Stimulated activated naive CD4-positive, alpha-beta T cell (primary cell): ENCODE results near the gene AP3D1.
"Not testable (repeated sequence)": the region's sequence is repeated elsewhere in the genome, so short reads cannot be mapped to it uniquely, and the experiment has no call there.

Experiments used
- DNase-seq, 6 experiments: peaks; one replicate each; lab custom pipeline; 2025; lab: John Stamatoyannopoulos, UW

Gene AP3D1

GRCh38 chr19:2150794-2151338 is 500 bp downstream of the AP3D1 start:
- DNase-seq = peak in 2 of 6 experiments; percentile 29 to 39

- DNase-seq = no peak
These were observed 1.2 kb downstream of the AP3D1 start for GRCh38 chr19:2149980-2150793.

DNA sequence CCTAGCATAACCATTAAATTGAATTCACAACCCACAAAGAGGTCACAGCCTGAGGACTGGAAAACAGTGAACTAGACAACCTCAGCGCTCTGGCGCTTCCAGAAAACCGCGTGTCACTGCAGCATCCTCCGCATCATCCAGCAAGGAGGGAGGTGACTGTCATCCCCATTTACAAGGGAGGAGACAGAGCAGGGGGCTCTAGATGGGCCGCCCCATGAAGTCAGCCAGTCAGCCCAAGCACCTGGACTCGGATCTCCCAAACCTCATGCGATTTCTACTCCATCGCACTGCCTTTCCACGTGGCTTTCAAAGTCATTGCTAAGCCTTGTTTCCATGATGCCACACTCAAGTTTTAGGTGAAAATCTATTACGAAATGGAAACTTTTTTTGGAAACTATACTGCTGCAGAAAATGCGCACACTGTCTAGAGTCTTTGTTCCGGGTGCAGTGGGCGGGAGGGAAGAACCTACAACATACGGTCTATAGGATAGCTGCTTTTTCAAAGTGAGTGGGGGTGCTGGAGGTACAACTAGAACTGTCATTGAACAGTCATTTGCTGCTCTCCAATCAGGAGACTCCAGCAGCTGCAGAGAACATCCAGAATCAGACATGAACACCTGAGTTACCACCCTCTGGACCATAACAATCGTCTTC is 2.8 kb downstream of the AP3D1 start:
- peak in 1 of 6 experiments; percentile 6 for DNase-seq

GRCh38 chr19:2145831-2146241 is 5.5 kb downstream of the AP3D1 start:
- DNase-seq = no peak

DNA sequence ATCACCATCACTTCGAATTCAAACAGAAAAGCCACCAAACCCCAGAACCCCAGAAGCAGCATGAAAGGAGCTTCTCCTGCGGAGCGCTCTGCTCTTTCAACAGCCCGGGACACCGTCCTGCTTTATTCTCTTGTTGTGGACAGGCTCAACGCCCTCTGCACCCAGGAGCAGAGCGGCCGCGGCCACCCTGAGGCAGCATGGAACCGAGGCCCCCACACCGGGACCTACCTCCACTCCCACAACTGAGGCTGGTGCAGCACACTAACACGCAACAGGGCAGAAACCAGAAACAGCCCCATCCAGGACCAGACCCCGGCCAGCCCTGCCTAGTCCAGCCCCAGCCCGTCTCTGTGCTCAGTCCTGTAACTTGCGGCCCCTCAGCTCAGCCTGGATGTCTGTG is 7.2 kb downstream of the AP3D1 start:
- DNase-seq = no peak

DNA sequence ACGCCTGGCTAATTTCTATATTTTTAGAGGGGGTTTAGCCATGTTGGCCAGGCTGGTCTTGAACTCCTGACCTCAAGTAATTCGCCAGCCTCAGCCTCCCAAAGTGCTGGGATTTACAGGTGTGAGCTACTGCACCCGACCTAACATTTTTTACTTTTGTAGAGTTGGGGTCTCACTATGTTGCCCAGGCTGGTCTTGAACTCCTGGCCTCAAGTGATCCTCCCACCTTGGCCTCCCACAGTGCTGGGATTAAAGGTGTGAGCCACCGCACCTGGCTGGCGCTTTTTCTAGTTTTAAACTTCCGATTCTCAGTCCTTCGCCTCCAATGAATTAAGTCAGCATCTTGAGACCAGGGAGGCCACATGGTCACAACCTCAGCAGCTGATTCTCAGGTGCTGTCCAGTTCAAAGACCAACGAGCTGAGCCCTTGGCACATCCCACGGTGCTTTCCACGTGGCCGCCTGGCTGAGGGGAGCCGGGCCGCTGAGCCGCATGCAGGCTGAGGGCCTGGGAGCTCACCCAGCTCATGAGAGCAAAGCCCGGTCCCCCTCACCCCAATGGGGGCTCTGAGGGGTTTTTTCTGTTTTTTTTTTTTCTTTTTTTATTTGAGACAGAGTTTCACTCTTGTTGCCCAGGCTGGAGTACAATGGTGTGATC is 9.1 kb downstream of the AP3D1 start:
- DNase-seq = no peak

GRCh38 chr19:2140138-2140569 is 11.2 kb downstream of the AP3D1 start:
- DNase-seq = no peak

DNA sequence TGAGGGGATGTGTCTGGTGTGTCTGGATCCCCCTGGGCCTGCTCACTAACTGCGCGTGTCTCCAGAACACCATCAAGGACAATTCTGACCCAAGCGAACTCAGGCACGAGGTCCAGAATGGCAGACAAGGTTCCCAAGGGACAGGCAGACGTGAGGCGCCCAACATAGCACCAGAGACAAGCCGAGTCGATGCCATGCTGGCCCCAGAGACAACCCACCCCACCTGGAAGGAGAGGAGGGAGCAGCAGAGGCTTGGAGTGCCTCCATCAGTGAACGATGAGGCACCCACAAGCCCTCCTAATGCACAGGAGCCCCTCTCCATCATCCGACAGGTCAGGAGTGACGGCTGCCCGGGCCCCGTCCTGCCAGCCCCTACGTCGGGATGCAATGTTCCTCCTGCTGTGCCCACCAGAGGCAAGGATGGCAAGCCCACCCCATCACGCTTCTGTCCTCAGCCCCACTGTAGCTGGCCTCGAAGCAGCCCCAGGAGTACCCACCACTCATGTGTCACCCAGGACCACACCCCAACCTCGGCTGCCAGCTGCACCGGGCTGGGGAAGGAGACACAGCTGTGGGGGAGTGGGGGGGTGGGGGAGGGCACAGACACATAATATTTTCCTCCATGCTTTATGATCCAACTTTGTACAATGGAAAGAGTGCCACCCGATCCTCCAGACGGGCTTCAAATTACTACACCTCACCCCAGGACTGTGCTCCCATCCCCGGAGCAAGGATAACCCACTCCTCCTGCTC is 11.8 kb downstream of the AP3D1 start:
- DNase-seq = no peak

DNA sequence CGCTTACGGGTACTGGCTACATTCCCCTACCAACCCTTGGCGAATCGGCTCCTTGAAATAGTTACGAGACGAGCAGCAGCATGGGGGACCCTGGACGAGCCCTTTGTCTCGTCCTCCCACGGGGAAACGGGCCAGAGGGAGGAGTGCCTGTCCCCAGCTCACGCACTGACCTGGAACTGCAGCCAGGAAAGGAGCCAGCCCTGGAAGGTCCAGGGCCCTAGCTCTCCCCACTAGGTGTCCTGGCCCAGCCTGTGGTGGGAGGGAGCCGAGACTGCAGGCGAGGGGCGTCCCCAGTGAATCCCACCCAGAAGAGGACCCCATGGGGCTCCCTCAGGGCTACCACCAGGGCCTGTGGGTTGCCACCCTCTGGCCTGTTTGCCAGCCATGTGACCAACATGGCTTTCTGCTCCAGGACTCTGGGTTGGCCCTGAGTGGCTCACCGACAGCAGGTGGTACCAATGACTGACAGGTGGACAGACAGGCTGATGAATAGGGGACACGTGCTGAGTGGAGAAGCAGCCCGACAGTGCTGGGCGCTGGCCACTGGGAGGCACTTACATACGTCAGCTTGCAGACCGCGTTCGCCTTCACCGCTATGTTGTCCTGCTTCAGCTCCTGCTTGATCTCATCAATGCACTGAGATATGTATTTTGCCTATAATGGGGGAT is 13.2 kb downstream of the AP3D1 start:
- DNase-seq = no peak

DNA sequence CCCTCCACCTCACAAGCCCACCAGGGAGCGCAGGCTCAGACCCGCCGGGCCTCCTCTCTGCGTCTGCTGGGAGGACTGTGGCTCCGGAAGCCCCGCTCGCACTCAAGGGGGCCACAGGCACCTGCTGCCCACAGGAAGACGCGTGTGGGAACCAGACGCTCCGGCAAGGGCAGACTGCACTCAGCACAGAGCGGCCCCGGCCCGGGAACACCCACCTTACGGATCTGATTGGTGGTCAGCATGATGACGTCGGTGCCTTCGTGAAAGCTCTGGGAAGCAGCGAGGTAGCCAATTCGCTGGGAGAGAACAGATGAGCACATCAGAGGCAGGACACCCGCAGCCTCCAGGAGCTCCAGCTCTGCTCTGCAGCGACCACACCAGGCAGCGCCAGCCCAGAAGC is 14.6 kb downstream of the AP3D1 start:
- DNase-seq = no peak

- DNase-seq = no peak
These were observed 15.6 kb downstream of the AP3D1 start for GRCh38 chr19:2135474-2136402.

DNA sequence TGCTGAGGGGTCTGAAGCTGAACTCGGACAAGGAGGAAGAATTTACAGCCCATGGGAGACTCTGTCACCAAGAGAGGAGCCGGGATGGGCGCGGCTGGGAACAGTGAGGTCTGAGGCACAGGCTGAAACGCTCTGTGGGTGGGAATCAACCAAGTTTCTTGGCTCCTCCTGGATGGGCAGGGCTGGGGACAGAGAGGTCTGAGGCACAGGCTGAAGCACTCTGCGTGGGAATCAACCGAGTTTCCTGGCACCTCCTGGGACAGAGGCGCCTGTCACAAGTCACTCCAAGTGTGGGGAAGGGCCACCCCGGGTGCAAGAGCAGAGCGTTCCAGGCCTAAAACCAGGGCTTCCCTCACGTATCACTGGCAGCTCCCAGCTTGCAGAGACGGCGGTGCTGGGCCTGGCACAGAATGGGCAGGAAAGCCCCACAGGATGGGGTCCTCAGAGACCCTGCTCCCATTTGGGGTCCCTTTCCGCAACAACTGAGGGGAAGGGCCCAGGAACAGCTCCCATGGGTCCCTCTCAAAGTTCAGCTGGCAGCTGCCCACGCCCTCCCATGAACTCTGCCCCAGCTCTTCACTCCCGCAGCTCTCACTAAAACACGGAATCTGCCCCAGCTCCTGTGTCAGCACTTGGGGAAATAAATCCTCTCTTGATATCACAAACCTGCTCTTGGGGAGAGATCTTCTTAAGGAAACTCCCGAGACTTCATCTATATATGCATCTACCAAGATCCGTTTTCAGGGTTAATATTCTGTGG is 18.5 kb downstream of the AP3D1 start:
- no peak for DNase-seq

DNA sequence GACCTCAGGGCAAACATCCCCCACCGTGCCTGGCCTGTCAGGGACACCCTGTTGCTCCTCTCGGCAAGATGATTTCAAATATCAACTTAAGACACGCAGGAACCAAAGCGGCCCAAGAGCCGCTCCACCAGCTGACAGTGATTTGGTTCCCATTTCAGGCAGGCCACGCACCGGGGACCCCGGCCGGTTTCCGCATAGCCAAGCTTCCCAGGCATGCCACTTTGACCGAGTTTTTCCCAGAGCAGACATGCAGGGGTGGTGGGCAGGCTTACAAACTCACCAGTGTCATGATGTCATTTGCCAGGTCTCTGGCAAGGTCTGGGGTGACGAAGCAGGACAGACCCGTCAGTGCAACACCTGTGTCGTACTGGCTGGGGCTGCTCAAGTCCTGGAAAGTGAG is 19.2 kb downstream of the AP3D1 start:
- no peak for DNase-seq

DNA sequence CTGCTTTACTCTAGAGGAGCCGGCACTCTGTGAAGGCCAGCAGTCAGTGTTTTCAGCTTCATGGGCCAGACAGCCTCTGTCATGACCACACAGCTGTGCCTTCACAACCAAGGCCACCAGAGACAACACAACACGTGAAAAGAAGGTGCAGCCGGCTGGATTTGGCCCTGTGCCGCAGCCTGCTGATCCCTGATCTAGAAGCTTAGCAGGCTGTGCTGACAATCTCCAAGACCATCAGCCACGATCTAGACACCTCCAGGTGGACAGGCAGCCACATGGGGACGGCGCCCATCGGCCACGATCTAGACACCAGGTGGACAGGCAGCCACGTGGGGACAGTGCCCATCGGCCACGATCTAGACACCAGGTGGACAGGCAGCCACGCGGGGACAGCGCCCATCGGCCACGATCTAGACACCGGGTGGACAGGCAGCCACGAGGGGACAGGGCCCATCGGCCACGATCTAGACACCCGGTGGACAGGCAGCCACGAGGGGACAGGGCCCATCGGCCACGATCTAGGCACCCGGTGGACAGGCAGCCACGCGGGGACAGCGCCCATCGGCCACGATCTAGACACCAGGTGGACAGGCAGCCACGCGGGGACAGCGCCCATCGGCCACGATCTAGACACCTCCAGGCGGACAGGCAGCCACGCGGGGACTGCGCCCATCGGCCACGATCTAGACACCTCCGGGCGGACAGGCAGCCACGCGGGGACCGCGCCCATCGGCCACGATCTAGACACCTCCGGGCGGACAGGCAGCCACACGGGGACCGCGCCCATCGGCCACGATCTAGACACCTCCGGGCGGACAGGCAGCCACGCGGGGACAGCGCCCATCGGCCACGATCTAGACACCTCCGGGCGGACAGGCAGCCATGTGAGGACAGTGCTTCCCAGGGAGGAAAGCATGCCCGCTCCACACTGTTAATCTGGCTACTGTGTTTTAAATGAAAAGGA is 20.1 kb downstream of the AP3D1 start:
- DNase-seq = not testable (repeated sequence)

DNA sequence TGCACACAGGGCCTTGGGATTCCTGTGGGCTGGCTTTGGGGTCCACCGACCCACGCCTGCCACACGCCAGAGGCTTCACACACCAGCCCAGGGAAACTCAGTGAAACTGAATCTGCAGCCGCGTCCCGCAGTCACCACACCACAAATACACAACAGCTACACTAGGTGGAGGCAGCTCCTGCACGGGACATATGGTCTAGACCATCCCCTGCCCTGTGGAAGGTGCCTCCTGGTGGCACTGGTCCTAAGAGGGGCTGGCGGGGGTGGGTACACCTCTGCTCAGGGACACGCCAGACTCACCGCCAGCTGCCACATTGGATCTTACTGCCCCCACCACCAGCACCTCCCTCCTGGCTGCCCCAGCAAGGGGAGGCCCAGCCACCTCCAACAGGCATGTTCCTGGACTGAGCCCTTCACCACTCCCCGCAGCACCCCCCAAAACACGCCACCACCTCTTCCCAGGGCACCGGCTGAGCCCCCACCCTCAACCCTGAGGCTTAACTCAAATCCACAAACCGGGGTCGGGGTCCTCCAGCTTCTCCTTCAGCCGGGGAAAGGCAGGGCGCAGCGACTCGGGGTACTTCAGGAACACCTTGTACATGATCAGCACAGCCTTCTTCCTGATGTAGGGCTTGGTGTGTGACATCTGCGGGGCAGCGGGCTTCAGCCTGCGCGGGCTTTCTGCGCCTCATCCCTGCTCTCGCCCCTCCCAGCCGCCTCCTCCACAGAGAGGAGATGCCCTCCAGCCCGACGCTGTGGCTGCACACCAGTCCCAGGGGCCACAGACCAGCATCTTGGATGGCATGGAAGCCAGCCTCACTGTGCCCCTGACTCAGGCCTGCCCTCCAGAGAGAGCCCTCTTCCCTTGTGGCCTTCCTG is 21.2 kb downstream of the AP3D1 start:
- no peak for DNase-seq

DNA sequence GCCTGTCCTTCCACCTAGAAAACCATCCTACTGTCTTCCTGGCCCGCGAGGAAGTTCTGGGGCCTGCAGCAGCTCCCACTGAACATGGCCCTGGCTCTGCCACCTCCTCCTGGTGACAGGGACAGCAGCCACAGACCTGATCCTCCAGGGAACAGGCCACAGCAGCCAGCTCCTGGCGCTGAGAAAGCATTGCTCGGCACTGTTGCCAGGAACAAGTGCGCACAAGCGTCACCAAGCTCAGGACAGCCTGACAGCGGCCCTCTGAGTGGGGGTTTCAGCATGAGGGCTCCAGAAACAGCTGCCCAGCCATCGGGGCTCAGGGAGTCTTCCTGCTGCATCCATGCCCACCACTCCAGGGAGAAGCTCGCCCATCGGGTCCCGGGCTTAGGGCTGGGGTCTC is 21.9 kb downstream of the AP3D1 start:
- no peak for DNase-seq

- no peak for DNase-seq
These were observed 22.3 kb downstream of the AP3D1 start for GRCh38 chr19:2129022-2129421.
